Nephron (organoid): ENCODE results near the gene TFR2.

Source experiments
- H3K27ac Mint-ChIP-seq, 3 experiments: 2 replicates each; pipeline ENCODE4 v1.8.0; 2020; ENCODE audit warnings: mixed read lengths in 3 of 3, mild to moderate bottlenecking in 2 of 3, moderate library complexity in 1 of 3
- H3K27me3 Mint-ChIP-seq: 2 replicates; pipeline ENCODE4 v1.8.0; 2021; ENCODE audit warnings: low read depth, mild to moderate bottlenecking, moderate library complexity, mixed read lengths
- H3K36me3 Mint-ChIP-seq: 2 replicates; pipeline ENCODE4 v1.8.0; 2020; ENCODE audit warnings: low read depth, mixed read lengths
- H3K4me1 Mint-ChIP-seq: 2 replicates; pipeline ENCODE4 v1.8.0; 2020; ENCODE audit warnings: mixed read lengths
- H3K4me3 Mint-ChIP-seq, 3 experiments: 2 replicates each; pipeline ENCODE4 v1.8.0; 2020; ENCODE audit warnings: mild to moderate bottlenecking in 3 of 3, mixed read lengths in 3 of 3, moderate library complexity in 2 of 3
- H3K9me3 Mint-ChIP-seq: 2 replicates; pipeline ENCODE4 v1.8.0; 2020; ENCODE audit warnings: mixed read lengths
- TF ChIP-seq, protein P1 (sequence below), 3 experiments: fragments of 200-600 bp; sonication (generic); IDR thresholded peaks; one replicate each; pipeline ENCODE4 v1.5.0; 2021; ENCODE audit warnings: antibody characterized with exemption in 3 of 3; ENCODE audit not compliant: unreplicated experiment in 3 of 3

Gene TFR2

DNA sequence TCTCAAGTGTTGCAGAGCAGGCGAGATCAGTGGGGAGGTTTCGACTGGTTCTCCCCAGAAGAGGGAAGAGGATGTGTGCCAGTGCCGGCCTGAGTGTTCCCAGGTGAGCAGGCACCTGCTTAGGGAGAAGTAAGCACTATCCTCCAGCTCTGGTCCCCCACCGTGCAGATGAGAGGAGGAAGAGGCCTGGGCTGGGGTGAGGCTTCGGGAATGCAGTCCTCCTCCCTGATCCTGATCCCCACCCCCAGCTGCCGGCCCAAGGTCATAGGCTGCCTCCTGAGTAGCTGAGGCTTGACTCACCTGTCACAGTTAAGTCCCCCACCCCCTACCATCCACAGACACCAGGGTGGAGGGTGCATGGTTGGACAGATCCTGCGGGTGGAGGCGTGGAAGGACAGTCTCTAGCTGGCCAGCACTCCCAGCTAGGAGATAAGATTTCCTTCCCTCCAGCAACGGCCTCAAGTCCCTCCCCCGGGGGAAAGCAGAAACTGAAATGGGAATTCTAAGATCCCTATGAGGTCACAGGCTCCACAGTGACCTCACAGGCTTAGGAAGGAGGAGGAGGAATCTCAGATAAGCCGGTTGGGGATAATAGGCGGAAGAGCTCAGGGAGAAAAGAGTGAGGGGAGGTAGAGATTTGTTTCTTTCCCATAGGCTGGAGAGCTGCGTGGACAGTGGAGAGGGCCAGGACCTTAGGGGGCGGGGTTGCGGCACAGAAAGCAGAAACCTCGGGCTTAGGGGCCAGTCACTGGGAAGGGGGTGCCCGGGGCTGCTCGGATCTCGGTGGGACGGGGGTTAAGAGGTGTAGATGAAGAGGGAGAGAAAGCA lies 56.5 kb downstream of the TFR2 start:
- peaks cover 33% of the 10 kb centered on the region for H3K4me1 Mint-ChIP-seq
- H3K27me3 Mint-ChIP-seq = no peaks in the 10 kb centered on the region
- H3K4me3 Mint-ChIP-seq = peak overlapping the region; percentile 93 to 98 (median 96)
- no peaks in the 10 kb centered on the region for H3K9me3 Mint-ChIP-seq
- peak overlapping the region; percentile 83 to 97 (median 88) for H3K27ac Mint-ChIP-seq
- no peaks in the 10 kb centered on the region for H3K36me3 Mint-ChIP-seq
- TF ChIP-seq, protein P1, sequence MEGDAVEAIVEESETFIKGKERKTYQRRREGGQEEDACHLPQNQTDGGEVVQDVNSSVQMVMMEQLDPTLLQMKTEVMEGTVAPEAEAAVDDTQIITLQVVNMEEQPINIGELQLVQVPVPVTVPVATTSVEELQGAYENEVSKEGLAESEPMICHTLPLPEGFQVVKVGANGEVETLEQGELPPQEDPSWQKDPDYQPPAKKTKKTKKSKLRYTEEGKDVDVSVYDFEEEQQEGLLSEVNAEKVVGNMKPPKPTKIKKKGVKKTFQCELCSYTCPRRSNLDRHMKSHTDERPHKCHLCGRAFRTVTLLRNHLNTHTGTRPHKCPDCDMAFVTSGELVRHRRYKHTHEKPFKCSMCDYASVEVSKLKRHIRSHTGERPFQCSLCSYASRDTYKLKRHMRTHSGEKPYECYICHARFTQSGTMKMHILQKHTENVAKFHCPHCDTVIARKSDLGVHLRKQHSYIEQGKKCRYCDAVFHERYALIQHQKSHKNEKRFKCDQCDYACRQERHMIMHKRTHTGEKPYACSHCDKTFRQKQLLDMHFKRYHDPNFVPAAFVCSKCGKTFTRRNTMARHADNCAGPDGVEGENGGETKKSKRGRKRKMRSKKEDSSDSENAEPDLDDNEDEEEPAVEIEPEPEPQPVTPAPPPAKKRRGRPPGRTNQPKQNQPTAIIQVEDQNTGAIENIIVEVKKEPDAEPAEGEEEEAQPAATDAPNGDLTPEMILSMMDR (IDR thresholded peaks at IDR 0.05; ENCODE audit: unreplicated experiment in 3 of 3) = no peak

DNA sequence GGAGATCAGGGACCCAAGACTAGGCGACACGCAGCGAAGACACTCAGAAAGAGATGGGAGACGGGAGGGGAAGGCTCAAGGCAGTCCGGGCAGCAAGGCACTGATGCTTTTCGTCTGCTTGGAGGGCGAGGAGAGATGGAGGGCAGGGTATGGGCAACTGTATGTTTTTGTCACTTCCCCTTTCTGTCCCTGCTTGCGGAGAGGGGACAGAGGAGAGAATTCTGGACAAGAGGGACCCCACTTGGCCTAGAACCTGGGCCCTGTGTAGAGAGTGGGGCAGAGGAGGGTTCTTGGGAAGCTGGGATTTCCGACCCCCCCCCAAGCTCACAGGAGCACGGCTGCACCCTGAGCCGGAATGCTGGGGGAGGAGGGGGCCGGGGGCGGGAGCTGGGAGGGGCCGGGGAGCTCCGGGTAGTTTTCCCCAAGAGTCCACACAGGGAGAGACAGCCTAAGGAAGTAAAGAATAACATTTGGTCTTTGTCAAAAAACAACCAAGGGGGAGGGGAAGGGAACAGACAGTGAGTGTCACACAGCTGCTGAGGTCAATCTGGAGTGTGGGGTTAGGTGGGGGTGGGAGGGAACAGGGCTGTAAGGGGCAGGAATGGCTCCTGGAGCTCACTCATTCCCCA lies 57.2 kb downstream of the TFR2 start:
- Mint-ChIP-seq H3K27me3 (no peaks in the 10 kb centered on the region), H3K36me3 (no peaks in the 10 kb centered on the region), H3K4me3 (peak overlapping the region; percentile 93 to 98 (median 96)), H3K4me1 (peaks cover 25% of the 10 kb centered on the region), H3K27ac (peak overlapping the region; percentile 83 to 97 (median 88)), H3K9me3 (no peaks in the 10 kb centered on the region)
- TF ChIP-seq, protein P1 (IDR thresholded peaks at IDR 0.05; ENCODE audit: unreplicated experiment in 3 of 3) = no peak

DNA sequence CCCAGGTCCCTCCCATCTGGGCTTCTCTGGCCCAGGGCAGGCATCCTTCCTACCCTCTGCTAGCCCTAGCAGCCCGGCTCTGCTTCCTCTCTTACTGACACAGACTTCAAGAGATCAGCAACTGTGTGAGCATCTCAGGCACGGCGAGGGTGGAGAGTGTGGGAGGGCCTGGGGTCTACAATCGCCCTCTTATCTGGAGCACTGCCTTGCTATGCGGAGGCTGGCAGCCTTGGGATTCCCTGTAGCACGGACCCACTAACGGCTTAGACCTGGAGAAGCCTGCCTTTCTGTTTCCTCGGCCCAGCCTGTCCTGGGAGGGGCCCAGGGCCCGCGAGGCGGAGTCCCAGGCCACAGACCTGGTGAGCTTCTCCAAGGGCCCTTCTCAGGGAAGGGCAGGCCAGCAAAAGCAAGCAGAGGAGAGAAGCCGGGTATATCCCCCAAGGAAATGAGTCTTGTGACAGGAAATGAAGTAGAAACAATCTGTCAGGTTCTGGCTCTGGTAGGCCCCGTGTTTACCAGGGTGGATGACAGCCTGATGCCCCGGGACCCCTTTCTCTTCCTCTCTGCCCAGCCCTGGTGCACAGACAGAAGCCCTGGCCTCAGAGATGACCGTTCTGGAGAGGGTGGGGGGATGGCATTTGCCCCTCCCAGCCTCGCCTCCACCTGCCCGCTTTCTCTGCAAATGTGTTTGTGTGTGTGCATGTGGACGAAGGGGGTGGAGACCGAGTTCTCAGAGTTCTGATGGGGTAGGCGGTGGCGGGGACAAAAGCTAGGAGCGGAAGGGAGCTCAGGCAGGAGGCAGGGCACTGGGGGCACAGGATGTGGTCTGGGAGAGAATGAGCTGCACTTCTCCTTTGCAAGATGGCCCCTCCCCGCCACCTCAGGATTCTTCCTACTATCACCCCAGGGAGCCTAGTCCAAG lies 58.0 kb downstream of the TFR2 start:
- Mint-ChIP-seq H3K27me3 (no peaks in the 10 kb centered on the region), H3K27ac (peak overlapping the region; percentile 83 to 97 (median 88)), H3K4me1 (peaks cover 19% of the 10 kb centered on the region), H3K9me3 (no peaks in the 10 kb centered on the region), H3K36me3 (peaks cover 5% of the 10 kb centered on the region), H3K4me3 (peak overlapping the region; percentile 93 to 98 (median 96))
- TF ChIP-seq, protein P1 (IDR thresholded peaks at IDR 0.05; ENCODE audit: unreplicated experiment in 3 of 3) = no peak

DNA sequence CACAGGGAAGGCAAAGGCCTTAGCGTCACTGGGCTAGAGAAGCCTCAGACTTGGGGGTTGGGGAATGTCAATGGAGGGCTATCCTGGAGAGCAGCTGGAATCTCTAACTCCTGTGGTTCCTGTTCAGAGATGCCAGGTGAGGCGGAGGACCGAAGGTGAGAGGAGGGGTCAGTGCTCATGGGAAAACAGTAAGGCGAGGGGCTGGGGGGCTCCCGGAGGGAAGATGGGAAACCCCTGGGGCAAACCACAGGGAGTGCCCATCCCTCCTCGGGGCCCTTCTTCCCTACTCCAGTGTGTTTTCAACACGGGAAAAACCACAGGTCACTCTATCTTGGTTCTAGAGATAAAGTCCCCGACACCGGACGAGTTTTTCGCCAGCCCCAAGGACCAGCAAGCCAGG lies 58.7 kb downstream of the TFR2 start:
- no peaks in the 10 kb centered on the region for H3K9me3 Mint-ChIP-seq
- TF ChIP-seq, protein P1 (IDR thresholded peaks at IDR 0.05; ENCODE audit: unreplicated experiment in 3 of 3) = no peak
- H3K27me3 Mint-ChIP-seq = no peaks in the 10 kb centered on the region
- H3K4me3 Mint-ChIP-seq = peak overlapping the region; percentile 37 to 96 (median 93)
- H3K36me3 Mint-ChIP-seq = peaks cover 5% of the 10 kb centered on the region
- peak overlapping the region in 2 of 3 experiments; percentile 83 to 97 for H3K27ac Mint-ChIP-seq
- peaks cover 16% of the 10 kb centered on the region for H3K4me1 Mint-ChIP-seq

DNA sequence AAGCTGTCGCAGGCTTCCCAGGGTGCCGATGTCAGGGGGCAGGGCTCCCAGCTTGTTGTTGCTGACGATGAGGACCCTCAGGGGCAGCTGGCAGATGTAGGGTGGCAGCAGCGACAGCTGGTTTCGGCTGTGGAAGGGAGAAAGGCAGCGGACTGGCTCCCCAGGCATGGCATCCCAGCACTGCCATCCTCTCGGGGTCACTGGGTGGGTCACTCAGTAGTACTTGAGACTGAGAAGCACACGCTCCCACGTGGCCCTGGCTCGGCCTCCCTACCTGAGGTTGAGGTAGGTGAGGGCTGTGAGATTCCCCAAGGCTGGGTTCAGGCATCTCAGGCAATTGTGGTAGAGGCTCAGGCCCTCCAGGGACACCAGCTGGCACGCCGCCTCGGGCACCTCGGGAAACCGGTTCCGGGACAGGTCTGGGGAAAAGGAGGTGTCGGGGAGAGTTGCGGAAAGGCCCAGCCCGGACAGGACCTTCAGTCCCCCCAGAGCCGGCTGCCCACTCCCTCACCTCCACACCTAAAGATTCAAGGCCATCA lies 59.2 kb downstream of the TFR2 start:
- TF ChIP-seq, protein P1 (IDR thresholded peaks at IDR 0.05; ENCODE audit: unreplicated experiment in 3 of 3) = no peak
- peak overlapping the region in 1 of 3 experiments; percentile 97 for H3K27ac Mint-ChIP-seq
- no peaks in the 10 kb centered on the region for H3K27me3 Mint-ChIP-seq
- no peaks in the 10 kb centered on the region for H3K9me3 Mint-ChIP-seq
- H3K36me3 Mint-ChIP-seq = peaks cover 5% of the 10 kb centered on the region
- H3K4me3 Mint-ChIP-seq = peak overlapping the region; percentile 37 to 61 (median 59)
- peaks cover 16% of the 10 kb centered on the region for H3K4me1 Mint-ChIP-seq
